Measurements from ENCODE around the gene UBTD1.

DNA sequence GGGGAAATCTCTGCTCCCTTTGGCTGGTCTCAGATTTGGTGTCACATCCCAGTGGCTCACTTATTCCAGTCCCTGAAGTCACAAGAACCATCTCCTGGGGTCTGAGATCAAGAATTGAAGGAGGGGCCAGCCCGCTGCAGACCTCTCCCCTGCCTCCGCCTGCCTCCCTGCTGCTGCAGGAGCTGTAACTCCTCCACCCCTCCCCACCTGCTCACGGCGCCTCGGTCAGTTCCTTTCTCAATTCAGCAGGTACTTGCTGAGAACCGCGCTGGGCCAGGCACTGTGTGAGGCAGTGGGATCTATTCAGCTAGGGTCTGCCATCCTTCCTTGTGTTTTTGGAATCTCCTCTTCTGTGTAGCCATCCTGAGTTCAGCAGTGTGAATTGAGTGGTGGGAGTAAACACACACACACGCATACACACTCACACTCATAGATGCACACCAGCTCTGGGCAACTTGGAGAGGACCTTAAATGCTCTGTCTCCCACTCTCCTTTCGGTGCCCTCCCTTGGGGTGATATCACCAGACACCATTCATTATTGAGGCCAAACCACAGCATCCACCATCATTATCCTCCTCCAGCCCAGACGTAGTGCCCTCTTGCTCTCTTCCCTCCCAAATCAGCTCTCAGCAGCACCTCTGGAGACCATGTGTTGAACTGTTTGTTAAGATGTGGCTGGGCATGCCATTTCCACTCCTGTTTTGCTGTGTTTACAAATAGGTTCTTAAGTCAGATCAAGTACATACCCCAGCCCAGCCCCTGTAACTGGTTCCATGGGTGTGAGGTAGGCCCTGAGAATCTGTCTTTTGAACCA is 51.8 kb downstream of the UBTD1 start:
- TF ChIP-seq EZH2 (IDR thresholded peaks at IDR 0.05; ENCODE audit: borderline replicate concordance, low read length) (no peak), CTCF (conservative IDR thresholded peaks at IDR 0.05 in 1 of 2, IDR thresholded peaks at IDR 0.05 in 1 of 2; ENCODE audit: extremely low read depth in 1 of 2, insufficient read depth in 1 of 2, low read depth in 1 of 2, low read length in 2 of 2) (no peak)

Measured in mammary epithelial cell (primary cell).